Stimulated activated CD8-positive, alpha-beta memory T cell treated with anti-CD3 and anti-CD28 coated beads, Interleukin-2, amount 100 ng/mL, for 48 hours (primary cell): ENCODE measurements around the gene ZNF26.
"Not testable (repeated sequence)": the region's sequence is repeated elsewhere in the genome, so short reads cannot be mapped to it uniquely, and the experiment has no call there.

Experiments
- DNase-seq, 2 donors: peaks; one replicate each; pipeline ENCODE4 v3.0.0-alpha.2; 2020; ENCODE audit warnings: low read depth in 2 of 2

The ZNF26 gene

GRCh38 chr12:132955094-132956010, 30.8 kb upstream of the ZNF26 start:
- DNase-seq, result no peak

- DNase-seq, result peak; percentile 77
These were observed 30.0 kb upstream of the ZNF26 start, which contains the start of gene ZNF605 for GRCh38 chr12:132956011-132956788. ZNF605 (minus strand) TSS chr12:132956306; CDS start chr12:132945635, 10,671 bp downstream.

- not testable (repeated sequence) for DNase-seq
These were observed 24.4 kb upstream of the ZNF26 start for GRCh38 chr12:132961790-132962189.

- DNase-seq, result not testable (repeated sequence)
These were observed 22.2 kb upstream of the ZNF26 start for GRCh38 chr12:132963947-132964346.

GRCh38 chr12:132965796-132966195, 20.4 kb upstream of the ZNF26 start:
- DNase-seq, result no peak

GRCh38 chr12:132966676-132967415, 19.3 kb upstream of the ZNF26 start:
- no peak for DNase-seq

- no peak for DNase-seq
These were observed 18.4 kb upstream of the ZNF26 start for GRCh38 chr12:132967736-132968135.

- no peak for DNase-seq
These were observed 13.8 kb upstream of the ZNF26 start for GRCh38 chr12:132972374-132972773.

GRCh38 chr12:132976870-132977269, 9.3 kb upstream of the ZNF26 start:
- peak in 1 of 2 donors; percentile 33 for DNase-seq

GRCh38 chr12:132986885-132987225, 688 bp downstream of the ZNF26 start:
- DNase-seq, result no peak

- DNase-seq, result no peak
These were observed 12.6 kb downstream of the ZNF26 start for GRCh38 chr12:132998741-132999140.

GRCh38 chr12:133010657-133011297, 24.6 kb downstream of the ZNF26 start:
- DNase-seq, result no peak

- no peak for DNase-seq
These were observed 37.4 kb downstream of the ZNF26 start for GRCh38 chr12:133023566-133023965.

GRCh38 chr12:133026996-133027395, 40.8 kb downstream of the ZNF26 start:
- no peak for DNase-seq

GRCh38 chr12:133037207-133038005, 51.2 kb downstream of the ZNF26 start, which contains the start of gene ZNF84:
ZNF84 (plus strand) TSS chr12:133037509; CDS start chr12:133041468, 3,959 bp downstream.
- peak; percentile 95 for DNase-seq

- no peak for DNase-seq
These were observed 52.0 kb downstream of the ZNF26 start for GRCh38 chr12:133038118-133038709.

GRCh38 chr12:133046698-133047097, 60.5 kb downstream of the ZNF26 start:
- no peak for DNase-seq

GRCh38 chr12:133057446-133057845, 71.3 kb downstream of the ZNF26 start:
- no peak for DNase-seq

GRCh38 chr12:133058203-133059113, 72.3 kb downstream of the ZNF26 start:
- DNase-seq, result no peak
